RCC 7860 (cell line): Measurements from ENCODE around the gene NDST1.
A peak's percentile ranks its signal among the peaks of the same experiment; 100 is the strongest.

Experiments used
- DNase-seq: peaks from one replicate; pipeline ENCODE4 v3.0.0-alpha.2; 2015; ENCODE audit warnings: low spot score
- FAIRE-seq: peaks from 2 replicates; lab custom pipeline; 2012; peaks lifted over from hg19 to GRCh38; lab: Jason Lieb, UNC

Gene NDST1

DNA sequence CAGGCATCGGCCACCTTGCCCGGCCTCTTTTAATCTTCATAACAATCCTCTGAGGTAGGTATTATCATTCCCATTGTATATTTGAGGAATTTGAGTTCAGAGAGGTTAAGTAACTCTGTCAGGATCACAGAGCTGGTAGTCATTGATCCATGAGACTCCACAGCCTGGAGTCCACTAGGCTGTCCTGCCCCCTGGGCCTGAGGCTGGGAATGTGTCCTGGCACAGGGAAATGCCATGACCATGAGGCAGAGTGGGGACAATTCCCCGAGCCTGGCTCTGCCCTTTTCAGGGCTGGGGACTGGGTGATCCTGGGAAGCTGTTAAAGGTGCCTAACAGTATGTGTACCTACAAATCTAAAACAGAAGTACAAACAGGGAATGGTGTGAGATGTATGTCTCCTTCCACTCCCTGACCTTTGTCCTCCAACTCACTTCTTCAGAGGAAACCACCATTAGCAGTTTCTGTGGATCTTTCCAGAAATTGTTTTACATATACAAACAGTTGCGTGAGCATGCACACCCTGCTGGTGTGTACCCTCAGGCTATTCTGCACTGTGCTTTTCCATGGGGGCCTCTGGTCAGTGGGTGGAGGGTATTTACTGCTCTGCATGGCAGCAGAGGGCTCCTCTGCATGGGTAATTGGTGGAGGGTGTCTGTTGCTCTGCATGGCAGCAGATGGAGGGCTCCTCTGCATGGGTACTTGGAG, 53.8 kb downstream of the NDST1 start:
- DNase-seq (no peak), FAIRE-seq (no peak)

DNA sequence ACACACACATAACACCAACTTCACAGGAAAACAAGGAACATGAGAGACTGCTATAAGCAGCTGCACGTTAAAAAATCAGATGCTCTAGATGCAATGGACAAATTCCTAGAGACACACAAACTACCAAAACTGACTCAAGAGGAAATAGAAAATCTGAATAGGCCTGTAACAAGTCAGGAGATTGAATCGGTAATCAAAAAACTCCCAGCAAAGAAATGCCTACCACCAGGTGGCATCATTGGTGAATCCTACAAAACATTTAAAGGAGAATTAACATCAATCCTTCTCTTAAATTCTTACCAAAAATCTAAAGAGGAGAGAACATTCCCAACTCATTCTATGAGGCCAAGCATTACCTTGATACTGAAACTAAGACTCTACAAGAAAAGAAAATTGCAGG, 54.9 kb downstream of the NDST1 start:
- peak; percentile 42 for DNase-seq
- peak; percentile 49 for FAIRE-seq

DNA sequence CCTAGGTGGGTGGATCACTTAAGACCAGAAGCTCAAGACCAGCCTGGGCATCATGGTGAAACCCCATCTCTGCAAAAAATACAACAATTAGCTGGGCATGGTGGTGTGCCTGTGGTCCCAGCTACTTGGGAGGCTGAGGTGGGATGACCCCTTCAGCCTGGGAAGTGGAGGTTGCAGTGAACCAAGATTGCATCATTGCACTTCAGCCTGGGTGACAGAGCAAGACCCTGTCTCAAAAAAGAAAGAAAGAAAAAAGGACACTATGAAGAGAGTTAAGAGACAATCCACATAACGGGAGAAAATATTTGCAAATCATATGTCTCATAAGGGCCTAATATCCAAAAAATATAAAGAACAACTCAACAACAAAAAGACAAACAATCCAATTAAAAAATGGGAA, 57.9 kb downstream of the NDST1 start:
- DNase-seq (no peak), FAIRE-seq (no peak)

DNA sequence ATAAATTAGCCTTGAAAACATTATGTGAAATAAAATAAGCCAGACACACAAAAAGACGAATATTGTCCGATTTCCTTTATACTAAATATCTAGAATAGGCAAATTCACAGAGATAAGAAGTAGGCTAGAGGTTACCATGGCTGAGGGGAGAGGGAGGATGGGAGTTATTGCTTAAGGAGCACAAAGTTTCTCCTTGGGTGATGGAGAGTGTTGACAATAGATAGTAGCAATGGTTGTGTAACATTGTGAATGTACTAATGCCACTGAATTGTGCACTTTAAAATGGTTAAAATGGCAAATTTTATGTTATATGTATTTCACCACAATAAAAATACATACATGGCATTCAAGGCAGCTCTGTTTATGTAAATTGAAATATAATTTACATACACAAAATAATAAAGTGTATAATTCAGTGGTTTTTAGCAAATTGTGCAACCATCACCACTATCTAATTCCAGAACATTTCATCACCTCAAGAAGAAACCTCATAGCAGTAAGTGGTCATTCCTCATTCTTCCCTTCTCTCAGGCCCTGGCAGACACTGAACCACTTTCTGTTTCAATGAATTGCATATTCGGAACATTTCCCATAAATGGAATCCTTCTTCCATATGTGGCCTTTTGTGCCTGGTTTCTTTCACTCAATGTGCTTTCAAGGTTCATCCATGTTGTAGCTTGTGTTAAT, 59.2 kb downstream of the NDST1 start:
- FAIRE-seq (no peak), DNase-seq (peak; percentile 12)

DNA sequence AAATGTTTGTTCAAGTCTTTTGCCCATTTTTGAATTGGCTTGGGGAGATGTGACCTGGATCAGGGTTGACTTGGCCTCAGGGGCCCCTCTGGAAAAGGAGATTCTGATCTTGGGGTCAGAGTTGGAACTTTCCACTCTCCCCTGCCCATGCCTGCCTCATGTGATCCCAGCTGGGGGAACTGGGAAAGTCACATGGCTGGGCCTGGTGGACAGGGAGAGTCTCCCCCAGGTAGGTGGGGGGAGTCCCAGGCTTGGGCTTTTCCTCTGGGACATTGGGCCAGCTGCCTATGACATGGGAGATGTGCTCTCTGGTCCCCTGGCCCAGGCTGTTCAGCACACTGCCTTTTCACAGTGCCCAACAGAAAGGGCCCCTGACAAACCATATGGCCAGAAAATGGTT, 60.7 kb downstream of the NDST1 start:
- no peak for DNase-seq
- no peak for FAIRE-seq

DNA sequence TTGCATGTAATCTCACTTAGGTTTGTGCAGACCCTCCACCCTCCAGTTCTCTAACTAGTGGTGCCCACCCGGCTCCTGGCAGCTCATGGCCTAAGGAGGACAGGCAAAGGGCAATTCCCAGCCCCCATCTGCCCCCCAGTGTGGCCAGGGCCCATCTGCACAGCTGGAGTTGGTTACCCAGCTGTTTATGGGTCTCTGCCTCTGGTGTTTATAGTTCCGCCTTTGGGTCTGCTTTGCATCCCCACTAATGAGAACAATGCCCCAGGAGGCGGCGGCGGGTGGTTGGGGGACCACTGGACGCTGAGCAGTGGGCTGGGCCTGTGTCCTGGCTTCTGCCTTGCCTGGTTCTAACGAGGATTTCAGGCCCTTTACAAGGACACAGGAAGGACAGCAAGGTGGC, 62.4 kb downstream of the NDST1 start:
- no peak for FAIRE-seq
- no peak for DNase-seq

DNA sequence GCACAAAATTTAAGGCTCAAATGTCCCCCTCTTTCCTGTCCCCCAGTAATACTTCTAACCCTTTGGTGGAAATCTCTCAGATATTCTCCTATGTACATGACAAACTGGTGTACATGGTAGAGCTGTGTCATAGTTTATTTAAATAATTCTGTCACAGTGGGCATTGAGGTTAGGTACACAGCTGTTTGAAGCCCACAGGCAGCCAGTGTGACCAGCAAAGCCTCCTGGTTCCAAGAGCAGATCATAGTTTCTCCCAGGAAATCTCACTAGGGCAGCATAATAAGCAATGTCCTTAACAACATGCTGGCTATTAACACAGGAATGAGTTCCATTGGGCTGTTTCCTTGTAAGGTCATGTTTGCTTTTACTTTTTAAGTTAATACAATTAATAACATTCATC, 63.9 kb downstream of the NDST1 start:
- FAIRE-seq (no peak), DNase-seq (no peak)

DNA sequence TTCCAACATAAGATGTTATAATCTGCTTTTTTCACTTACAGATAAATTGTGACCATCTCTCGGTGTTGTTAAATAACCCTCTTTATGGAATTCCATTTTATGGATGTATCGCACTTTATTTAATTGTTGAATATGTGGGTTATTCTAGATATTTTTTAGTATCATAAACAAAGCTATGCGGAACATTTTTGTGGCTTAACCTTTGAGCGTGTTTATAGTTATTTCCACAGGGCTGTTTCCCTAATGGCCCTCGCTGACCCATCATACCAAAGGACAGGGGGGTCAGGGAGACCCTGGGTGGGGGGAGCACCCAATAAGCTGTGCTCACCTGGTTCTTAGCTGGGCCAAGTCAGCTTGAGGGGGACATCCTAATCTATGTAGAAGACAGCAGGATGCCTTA, 65.3 kb downstream of the NDST1 start:
- DNase-seq = no peak
- no peak for FAIRE-seq

DNA sequence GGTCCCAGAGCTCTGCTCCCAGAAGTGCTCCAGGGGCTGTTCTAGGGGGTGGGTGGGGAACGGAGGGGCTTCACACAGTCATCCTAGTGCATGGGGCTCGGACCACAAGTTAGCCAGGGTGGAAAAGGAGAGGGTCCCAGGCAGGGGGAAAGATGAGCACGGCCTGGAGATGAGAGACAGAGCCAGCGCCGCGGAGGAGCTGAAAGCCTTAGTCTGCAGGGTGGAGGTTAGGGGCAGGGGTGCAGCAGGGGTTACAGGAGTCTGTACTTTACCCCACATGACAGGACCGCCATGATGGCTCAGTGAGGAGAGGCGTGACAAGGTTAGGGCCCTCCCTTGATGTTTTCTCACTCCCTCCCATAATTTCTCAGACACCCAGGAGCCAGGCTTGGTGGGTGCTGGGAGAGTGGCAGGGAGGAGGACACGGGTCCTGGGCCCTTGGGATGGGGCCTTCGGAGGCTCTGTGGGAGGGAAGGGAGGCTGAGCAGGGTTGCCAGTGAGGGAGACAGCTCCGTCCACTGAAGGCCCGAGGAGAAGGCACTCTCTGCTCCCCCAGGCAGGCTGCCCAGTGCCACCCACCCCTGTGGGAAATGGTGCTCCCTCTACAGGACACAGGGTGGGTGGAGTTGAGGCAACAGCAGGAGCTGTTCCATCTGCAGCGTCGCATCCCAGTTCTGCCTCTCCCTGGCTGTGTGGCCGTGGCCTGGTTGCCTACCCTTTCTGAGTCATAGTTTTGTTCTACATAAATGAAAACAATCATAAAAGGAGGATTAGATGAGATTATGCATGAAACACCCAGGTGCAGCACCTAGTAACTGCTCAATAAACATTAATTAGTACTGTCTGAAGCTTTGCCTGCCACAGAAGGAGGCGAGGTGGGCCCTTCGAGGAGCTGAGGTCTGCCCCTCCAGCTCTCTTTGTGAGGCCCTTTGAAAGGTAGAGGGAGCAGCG, 66.2 kb downstream of the NDST1 start:
- no peak for DNase-seq
- no peak for FAIRE-seq

DNA sequence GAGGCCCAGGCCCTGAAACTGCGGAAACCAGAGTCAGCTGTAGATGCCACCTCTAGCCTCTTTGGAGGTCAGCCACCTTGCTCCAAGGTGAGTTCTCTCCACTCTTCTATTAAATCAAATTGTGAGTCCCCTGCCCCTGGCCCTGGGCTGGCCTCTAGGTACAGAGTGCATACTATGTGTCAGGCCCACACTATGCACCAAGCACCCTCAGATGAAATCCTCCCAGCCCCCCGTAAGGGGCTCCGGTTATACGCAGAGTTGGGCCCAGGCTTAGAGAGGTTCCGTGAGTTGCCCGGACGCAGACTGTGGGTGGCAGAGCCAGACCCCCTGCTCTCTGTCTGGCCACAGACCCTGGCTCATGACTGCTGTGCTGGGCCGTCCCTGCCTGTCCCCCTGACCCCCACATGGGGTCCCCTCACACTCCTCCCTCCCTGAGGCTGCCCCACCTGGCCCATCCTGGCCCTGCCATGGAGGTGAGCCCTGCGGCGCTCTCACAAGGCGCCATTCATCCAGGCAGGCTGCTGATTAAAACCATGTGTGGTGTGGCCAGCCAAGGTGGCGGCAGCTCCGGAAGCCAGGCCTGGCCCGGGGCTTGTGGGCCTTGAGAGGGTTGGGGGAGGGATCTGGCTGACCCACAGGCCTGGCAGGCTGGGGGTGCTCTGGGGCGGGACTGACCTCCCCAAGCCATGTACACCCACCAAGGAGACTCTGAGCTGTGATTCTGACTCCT, 67.1 kb downstream of the NDST1 start:
- DNase-seq = no peak

DNA sequence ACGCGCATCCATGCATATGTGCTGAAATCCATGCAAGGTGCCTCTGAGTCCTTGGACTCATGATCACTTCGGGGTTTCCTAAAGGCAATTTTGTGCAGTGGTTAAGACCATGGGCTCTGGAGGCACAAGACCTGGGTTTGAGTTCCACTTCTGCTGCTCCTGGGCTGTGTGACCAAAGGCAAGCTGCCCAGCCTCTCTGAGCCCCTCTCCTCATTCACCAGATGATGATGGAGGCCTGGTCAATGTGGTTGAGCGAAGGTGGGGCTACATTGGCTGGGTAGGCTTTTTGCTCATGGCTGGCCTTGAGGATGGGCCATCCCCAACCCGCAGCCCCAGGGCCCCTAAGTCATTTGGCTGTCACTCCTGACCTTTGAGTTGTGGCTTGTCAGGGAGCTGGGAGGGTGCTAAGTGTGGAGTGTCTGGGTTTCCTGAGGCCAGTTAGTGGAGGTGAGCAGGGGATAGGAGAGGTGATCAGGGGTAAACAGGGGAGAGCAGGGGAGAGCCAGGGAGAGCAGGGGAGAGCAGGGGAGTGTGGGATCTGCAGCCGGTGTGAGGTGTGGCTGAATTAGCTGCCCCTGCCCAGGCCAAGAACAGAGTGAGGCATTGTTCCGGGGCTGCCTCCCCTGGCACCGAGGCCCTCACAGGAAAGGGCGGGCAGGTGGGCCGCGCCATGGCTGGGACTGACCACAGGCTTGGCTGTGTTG, 68.0 kb downstream of the NDST1 start:
- no peak for FAIRE-seq
- DNase-seq = no peak

More for the DNA sequence above, 67.1 kb downstream of the NDST1 start:
- no peak for FAIRE-seq

DNA sequence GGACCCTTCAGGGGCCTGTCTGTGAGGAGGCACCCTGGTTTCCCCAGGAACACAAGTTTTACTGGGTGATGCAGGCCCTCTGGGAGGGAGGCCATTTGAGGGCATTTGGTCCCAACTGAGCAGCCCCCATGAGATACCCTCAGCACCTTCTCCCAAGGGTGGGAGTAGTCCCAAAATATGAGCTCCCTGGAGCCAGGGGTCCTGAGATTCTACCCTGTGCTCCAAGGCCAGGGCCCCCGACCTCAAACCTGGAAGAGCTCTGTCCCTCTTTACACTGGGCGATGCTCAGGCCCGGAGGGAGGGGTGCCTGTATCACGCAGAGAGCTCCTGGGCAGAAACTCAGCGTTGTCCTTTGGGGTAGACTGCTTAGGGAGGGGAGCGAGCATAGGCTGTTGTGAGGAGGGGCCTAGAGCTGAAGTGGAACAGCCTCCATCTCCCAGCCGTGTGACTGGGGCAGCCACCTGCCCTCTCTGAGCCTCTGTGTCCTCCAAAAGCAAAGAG, 68.6 kb downstream of the NDST1 start:
- no peak for FAIRE-seq

DNA sequence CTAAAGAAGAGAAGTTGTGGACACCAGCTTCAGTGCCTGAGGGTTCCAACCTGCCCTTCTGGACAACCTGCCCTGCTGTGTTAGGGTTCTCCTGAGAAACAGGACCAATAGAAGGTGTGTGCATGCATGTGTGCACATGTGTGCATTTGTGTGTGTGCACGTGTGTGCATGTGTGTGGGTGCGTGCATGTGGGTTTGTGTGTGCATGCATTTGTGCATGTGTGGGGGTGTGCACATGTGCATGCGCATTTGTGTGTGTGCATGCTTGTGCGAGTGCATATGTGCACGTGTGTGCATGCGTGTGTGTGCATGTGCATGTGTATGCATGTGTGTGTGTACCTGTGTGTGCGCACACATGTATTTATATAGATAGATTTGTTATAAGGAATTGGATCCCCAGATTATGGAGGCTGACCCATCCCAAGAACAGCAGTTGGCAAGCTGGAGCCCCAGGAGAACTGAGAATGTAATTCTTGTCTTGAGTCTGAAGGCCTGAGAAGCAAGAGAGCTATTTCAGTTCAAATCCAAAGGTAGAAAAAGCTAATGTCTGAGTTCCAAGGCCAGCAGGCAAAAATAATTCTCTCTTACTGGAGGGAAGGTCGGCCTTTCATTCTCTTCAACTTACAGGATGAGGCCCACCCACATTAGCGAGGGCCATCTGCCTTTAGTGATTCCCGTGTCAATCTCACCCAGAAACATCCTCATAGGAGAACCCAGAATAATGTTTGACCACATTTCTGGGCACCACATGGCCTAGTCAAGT, 69.6 kb downstream of the NDST1 start:
- FAIRE-seq (no peak), DNase-seq (no peak)

More for the DNA sequence above, 68.6 kb downstream of the NDST1 start:
- no peak for DNase-seq

DNA sequence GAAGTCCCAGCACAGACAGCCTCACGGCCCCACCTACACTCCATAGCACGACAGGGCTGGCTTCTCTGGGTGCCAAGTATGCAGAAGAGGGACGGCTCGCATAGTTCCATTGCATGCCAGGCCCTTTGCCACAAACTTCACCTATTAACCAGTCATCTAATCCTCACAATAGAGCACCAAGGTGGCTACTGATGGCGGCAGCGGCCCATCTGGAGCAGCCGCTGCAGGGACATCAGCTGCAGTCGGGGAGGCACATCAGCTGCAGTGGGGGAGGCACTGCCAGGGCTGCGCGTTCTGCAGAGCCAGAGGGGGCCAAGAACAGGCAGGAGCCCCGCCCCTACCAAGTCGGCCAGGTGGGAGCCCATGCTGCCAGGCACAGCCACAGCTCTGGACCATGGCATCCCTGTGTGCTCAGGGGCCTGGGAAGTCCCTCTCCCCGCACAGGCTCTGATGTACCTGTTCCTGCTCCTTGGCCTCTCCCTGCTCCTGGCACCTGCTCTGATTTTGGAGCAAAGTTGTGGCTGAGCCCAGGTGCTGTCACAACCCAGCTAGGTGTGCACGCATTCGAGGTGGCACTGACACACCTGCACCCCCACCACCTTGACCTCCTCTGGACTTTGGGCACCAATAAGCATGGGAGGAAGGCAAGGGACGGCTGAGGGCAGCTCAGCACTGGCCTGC, 71.0 kb downstream of the NDST1 start:
- DNase-seq (no peak), FAIRE-seq (no peak)

DNA sequence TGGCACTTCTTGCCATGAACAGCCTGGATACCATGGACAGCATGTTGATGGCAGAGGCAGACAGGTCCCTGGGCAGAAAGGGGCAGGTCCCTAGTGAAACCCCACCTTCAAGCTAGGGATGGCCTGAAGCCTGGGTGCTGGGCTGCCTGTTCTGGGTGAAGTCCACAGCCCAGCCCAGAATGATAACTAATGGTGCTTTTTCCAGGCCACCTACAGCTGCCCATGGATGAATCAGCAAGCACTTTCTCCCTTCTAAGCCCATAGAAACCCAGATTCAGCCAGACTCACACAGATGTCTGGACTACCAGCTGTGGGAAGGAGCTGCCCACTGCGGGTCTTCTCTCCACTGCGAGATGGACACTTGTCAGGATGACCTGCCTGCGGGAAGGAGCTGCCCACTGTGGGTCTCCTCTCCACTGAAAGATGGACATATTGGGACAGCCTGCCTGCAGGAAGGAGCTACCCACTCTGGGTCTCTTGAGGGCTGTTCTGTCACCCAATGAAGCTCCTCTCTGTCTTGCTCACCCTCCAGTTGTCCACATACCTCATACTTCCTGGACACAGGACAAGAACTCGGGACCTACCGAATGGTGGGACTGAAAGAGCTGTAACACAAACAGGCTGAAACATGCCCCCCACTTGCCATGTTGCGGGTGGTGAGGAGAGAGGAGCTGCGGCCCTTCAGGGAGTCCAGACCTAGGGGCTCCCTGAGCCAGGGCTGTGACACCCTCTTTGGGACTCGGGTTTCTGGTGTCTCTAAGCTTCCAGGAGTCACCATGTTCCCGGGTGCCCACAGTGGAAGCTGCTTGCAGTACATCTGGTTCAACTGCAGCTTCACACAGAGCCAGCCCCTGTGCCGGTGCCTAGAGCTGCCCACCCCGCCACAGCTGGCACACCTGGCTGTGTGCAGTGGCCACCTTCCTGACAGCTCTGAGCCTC, 71.8 kb downstream of the NDST1 start:
- FAIRE-seq (no peak), DNase-seq (no peak)

DNA sequence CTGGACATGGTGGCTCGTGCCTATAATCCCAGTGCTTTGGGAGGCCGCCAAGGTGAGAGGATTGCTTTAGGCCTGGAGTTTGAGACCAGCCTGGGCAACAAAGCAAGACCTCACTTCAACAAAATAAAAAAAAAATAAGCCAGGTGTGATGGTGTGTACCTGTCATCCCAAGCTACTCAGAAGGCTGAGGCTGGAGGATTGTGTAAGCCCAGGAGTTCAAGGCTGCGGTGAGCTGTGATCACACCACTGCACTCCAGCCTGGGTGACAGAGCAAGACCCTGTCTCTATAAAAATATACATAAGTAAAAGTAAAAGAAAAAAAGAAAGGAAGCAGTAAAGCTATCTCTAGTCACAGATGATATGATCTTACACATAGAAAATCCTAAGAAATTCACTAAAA, 73.0 kb downstream of the NDST1 start:
- FAIRE-seq (no peak), DNase-seq (no peak)

DNA sequence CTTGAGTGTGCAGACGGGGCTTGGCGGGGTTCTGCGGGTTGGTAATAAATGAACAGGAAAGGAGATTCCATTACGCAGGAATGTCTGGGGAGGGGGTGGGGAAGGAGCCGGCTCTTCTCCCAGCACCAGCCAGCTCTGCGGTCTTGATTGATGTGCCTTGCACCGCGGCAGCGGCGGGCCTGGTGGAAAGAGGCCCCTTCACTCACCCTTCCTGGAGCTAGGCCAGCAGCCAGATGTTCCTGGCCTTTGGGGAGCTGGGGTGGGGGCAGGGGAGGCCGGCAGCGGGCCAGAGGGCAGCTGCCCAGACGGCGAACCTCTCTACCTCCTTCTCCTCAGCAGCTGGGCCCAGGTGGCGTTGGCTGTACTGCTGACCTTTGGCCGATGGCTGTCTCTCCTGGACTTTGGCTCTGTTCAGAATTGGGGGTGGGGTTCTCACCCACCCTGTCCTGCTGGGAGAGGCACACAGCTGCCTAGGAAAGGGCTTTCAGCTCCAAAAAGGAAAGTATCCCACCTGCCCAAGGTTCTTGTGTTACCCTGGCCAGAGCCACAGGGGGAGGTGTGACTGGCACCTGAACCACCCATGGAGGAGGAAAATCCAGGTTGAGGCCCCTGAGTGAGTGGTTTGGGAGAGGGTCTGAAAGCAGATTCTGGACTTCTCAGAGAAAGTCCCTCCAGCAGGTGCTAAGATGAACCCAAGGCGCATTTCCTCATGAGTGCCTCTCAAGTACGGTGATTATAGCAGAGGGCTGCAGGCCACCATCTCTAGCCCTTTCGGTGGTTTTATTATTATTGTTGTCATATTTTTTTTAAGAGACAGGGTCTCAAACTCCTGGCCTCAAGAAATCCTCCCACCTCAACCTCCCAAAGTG, 74.5 kb downstream of the NDST1 start:
- FAIRE-seq (no peak), DNase-seq (no peak)
